ENCODE data around the gene COPZ1. TPM values are rescaled to one million over a fixed set of nuclear protein-coding genes. Genes with fewer than 3 reads are reported as not detected.
"Not testable (repeated sequence)": the region's sequence is repeated elsewhere in the genome, so short reads cannot be mapped to it uniquely, and the experiment has no call there.

COPZ1 gene
- total RNA-seq, 1 donor from 2014 or later = 137 TPM

GRCh38 chr12:54280468-54281260 is 44.3 kb upstream of the COPZ1 start, which contains the start of gene HNRNPA1:
HNRNPA1 (plus strand) TSS chr12:54280726; CDS start chr12:54280808, 82 bp downstream.
- peak; percentile 88 to 91 for DNase-seq (ENCODE audit: low spot score in 2 of 2, unreplicated experiment in 2 of 2)
- Mint-ChIP-seq H3K27me3 (ENCODE audit: low read depth) (no peaks in the 10 kb centered on the region), H3K4me1 (peaks cover 61% of the 10 kb centered on the region), H3K4me3 (no peak within 1 kb of the TSS), H3K36me3 (peaks cover 42% of the 10 kb centered on the region), H3K9me3 (no peaks in the 10 kb centered on the region), H3K27ac (no peak within 1 kb of the TSS)
- TF ChIP-seq, protein P1, sequence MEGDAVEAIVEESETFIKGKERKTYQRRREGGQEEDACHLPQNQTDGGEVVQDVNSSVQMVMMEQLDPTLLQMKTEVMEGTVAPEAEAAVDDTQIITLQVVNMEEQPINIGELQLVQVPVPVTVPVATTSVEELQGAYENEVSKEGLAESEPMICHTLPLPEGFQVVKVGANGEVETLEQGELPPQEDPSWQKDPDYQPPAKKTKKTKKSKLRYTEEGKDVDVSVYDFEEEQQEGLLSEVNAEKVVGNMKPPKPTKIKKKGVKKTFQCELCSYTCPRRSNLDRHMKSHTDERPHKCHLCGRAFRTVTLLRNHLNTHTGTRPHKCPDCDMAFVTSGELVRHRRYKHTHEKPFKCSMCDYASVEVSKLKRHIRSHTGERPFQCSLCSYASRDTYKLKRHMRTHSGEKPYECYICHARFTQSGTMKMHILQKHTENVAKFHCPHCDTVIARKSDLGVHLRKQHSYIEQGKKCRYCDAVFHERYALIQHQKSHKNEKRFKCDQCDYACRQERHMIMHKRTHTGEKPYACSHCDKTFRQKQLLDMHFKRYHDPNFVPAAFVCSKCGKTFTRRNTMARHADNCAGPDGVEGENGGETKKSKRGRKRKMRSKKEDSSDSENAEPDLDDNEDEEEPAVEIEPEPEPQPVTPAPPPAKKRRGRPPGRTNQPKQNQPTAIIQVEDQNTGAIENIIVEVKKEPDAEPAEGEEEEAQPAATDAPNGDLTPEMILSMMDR (IDR thresholded peaks at IDR 0.05; ENCODE audit: unreplicated experiment) = no peak

- H3K4me3 Mint-ChIP-seq; DNase-seq (ENCODE audit: low spot score in 2 of 2, unreplicated experiment in 2 of 2); H3K9me3 Mint-ChIP-seq; H3K27me3 Mint-ChIP-seq (ENCODE audit: low read depth); H3K27ac Mint-ChIP-seq: not testable (repeated sequence)
- Mint-ChIP-seq H3K36me3 (peaks cover 45% of the 10 kb centered on the region), H3K4me1 (peaks cover 63% of the 10 kb centered on the region)
These were observed 43.7 kb upstream of the COPZ1 start for GRCh38 chr12:54281261-54281638.

DNA sequence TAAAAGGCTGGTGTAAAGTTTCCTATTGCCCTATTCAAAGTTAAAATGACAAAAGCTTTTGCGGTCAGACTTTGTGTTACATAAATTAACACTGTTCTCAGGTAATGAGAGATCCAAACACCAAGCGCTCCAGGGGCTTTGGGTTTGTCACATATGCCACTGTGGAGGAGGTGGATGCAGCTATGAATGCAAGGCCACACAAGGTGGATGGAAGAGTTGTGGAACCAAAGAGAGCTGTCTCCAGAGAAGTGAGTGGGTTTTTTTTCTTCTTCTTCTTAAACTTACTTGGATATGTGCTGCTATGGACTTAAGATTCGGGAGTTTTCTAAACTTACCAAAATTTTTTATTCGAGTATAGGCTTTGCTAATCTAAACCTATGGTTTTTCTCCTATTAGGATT is 43.2 kb upstream of the COPZ1 start:
- H3K27me3 Mint-ChIP-seq (ENCODE audit: low read depth); H3K4me3 Mint-ChIP-seq; DNase-seq (ENCODE audit: low spot score in 2 of 2, unreplicated experiment in 2 of 2); H3K27ac Mint-ChIP-seq; H3K9me3 Mint-ChIP-seq: not testable (repeated sequence)
- peaks cover 46% of the 10 kb centered on the region for H3K36me3 Mint-ChIP-seq
- H3K4me1 Mint-ChIP-seq = peaks cover 63% of the 10 kb centered on the region

GRCh38 chr12:54282949-54283593 is 41.9 kb upstream of the COPZ1 start:
- TF ChIP-seq, protein P1 (IDR thresholded peaks at IDR 0.05; ENCODE audit: unreplicated experiment) = no peak
- Mint-ChIP-seq H3K9me3 (no peaks in the 10 kb centered on the region), H3K27me3 (ENCODE audit: low read depth) (no peaks in the 10 kb centered on the region), H3K4me3 (no peak overlapping the region), H3K36me3 (peaks cover 50% of the 10 kb centered on the region), H3K27ac (no peak overlapping the region), H3K4me1 (peaks cover 60% of the 10 kb centered on the region)
- no peak for DNase-seq (ENCODE audit: low spot score in 2 of 2, unreplicated experiment in 2 of 2)

GRCh38 chr12:54284070-54284780 is 40.7 kb upstream of the COPZ1 start:
- DNase-seq (ENCODE audit: low spot score in 2 of 2, unreplicated experiment in 2 of 2); H3K27me3 Mint-ChIP-seq (ENCODE audit: low read depth); H3K4me3 Mint-ChIP-seq; H3K9me3 Mint-ChIP-seq: not testable (repeated sequence)
- Mint-ChIP-seq H3K4me1 (peaks cover 54% of the 10 kb centered on the region), H3K36me3 (peaks cover 50% of the 10 kb centered on the region), H3K27ac (peak overlapping the region; percentile 94)

- peaks cover 52% of the 10 kb centered on the region for H3K36me3 Mint-ChIP-seq
- peaks cover 54% of the 10 kb centered on the region for H3K4me1 Mint-ChIP-seq
These were observed 39.5 kb upstream of the COPZ1 start for GRCh38 chr12:54285150-54286041.

More at GRCh38 chr12:54285150-54286041, 39.5 kb upstream of the COPZ1 start:
- TF ChIP-seq, protein P1 (IDR thresholded peaks at IDR 0.05; ENCODE audit: unreplicated experiment) = peak; percentile 51
- peak overlapping the region; percentile 86 for H3K27ac Mint-ChIP-seq
- DNase-seq (ENCODE audit: low spot score in 2 of 2, unreplicated experiment in 2 of 2) = no peak
- no peaks in the 10 kb centered on the region for H3K9me3 Mint-ChIP-seq
- no peaks in the 10 kb centered on the region for H3K27me3 Mint-ChIP-seq (ENCODE audit: low read depth)
- H3K4me3 Mint-ChIP-seq = no peak overlapping the region
